ENCODE data around the gene HMGN4.
"Not testable (repeated sequence)": the region's sequence is repeated elsewhere in the genome, so short reads cannot be mapped to it uniquely, and the experiment has no call there.

The HMGN4 gene

DNA sequence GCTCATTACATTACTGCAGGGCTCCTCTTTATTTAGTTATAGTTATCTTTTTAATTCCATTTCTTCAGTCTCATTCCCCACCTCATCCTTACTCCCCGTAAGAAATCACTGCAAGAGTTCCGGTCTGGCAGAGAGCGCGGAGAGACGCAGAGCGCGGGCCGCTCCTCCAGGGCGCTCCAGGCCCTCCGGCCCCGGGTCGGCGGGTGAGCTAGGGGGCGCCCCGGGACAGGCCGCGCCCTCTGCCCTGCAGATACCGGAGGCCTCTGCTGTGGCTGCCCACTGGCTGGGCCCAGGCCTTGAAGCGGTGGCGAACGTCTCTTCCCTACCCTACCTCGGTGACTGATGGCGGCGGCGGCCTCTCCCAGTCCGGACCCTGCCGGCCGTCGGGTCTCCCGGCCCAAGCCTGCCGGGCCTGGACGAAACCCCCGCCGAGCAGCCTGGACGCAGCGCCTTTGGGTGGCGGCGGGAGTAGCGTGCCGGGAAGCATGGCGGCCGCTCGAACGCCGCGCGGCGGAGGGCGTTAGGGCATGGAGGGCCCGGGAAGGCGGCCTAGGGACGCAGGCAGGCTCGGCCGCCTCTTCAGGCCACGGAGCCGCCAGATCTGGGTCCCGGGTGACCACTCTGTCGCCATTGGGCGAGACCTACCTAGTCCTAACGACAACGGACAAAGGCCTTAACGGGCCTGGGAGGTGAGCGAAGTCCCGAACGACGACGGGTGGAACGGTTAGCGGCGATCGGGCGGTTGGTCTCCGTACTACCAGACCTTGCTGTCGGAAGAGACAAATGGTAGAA, 16.4 kb upstream of the HMGN4 start:
- H3K9me3 ChIP-seq (ENCODE audit: control insufficient read depth in 2 of 2, low read length in 2 of 2): no peaks in the 10 kb centered on the region
- peak overlapping the region; percentile 72 to 83 for H3K4me3 ChIP-seq (ENCODE audit: low read length in 2 of 2)
- no peaks in the 10 kb centered on the region for H3K27me3 ChIP-seq (ENCODE audit: control insufficient read depth in 2 of 2, insufficient read depth in 2 of 2, low read length in 2 of 2)
- H3K4me1 ChIP-seq (ENCODE audit: control insufficient read depth in 2 of 2, insufficient read depth in 2 of 2, low read length in 2 of 2): peaks cover 0 to 3% of the 10 kb centered on the region in 2 donors
- peak overlapping the region; percentile 63 to 92 for H3K9ac ChIP-seq (ENCODE audit: low read depth in 1 of 2, low read length in 2 of 2)
- H3K27ac ChIP-seq (ENCODE audit: low read depth in 2 of 2, low read length in 2 of 2): peak overlapping the region; percentile 90 to 96
- H3K36me3 ChIP-seq (ENCODE audit: control insufficient read depth in 2 of 2, insufficient read depth in 2 of 2, low read length in 2 of 2): no peaks in the 10 kb centered on the region

GRCh38 chr6:26522486-26523228, 15.5 kb upstream of the HMGN4 start:
- not testable (repeated sequence) for H3K4me1 ChIP-seq (ENCODE audit: control insufficient read depth in 2 of 2, insufficient read depth in 2 of 2, low read length in 2 of 2); H3K27me3 ChIP-seq (ENCODE audit: control insufficient read depth in 2 of 2, insufficient read depth in 2 of 2, low read length in 2 of 2); H3K9me3 ChIP-seq (ENCODE audit: control insufficient read depth in 2 of 2, low read length in 2 of 2); H3K36me3 ChIP-seq (ENCODE audit: control insufficient read depth in 2 of 2, insufficient read depth in 2 of 2, low read length in 2 of 2)
- Histone ChIP-seq H3K9ac (ENCODE audit: low read depth in 1 of 2, low read length in 2 of 2) (peak overlapping the region in 1 of 2 donors; percentile 92), H3K4me3 (ENCODE audit: low read length in 2 of 2) (peak overlapping the region; percentile 72 to 83), H3K27ac (ENCODE audit: low read depth in 2 of 2, low read length in 2 of 2) (peak overlapping the region in 1 of 2 donors; percentile 96)

DNA sequence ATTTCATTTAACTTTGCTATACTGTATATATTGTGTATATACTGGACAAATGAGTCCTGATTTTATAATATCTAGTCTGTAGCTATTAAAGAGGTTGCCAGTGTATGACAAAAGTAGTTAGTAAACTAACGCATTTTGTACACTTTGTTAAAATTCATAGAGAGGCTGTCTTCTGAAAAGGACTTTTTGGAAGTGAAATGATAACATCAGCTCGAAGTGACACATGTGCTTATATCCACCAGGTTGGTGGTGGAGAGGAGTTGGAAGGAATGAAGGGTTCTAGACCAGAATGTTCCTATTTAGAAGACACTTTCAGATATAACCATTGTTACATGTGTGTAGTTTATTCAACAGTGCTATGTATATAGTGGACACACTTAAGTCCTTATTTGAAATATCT, 13.9 kb upstream of the HMGN4 start:
- not testable (repeated sequence) for H3K9me3 ChIP-seq (ENCODE audit: control insufficient read depth in 2 of 2, low read length in 2 of 2); H3K4me3 ChIP-seq (ENCODE audit: low read length in 2 of 2); H3K4me1 ChIP-seq (ENCODE audit: control insufficient read depth in 2 of 2, insufficient read depth in 2 of 2, low read length in 2 of 2); H3K27me3 ChIP-seq (ENCODE audit: control insufficient read depth in 2 of 2, insufficient read depth in 2 of 2, low read length in 2 of 2); H3K36me3 ChIP-seq (ENCODE audit: control insufficient read depth in 2 of 2, insufficient read depth in 2 of 2, low read length in 2 of 2); H3K27ac ChIP-seq (ENCODE audit: low read depth in 2 of 2, low read length in 2 of 2); H3K9ac ChIP-seq (ENCODE audit: low read depth in 1 of 2, low read length in 2 of 2)

GRCh38 chr6:26524722-26525370, 13.3 kb upstream of the HMGN4 start:
- peaks cover 0 to 3% of the 10 kb centered on the region in 2 donors for H3K4me1 ChIP-seq (ENCODE audit: control insufficient read depth in 2 of 2, insufficient read depth in 2 of 2, low read length in 2 of 2)
- no peaks in the 10 kb centered on the region for H3K27me3 ChIP-seq (ENCODE audit: control insufficient read depth in 2 of 2, insufficient read depth in 2 of 2, low read length in 2 of 2)
- no peak overlapping the region for H3K27ac ChIP-seq (ENCODE audit: low read depth in 2 of 2, low read length in 2 of 2)
- no peaks in the 10 kb centered on the region for H3K9me3 ChIP-seq (ENCODE audit: control insufficient read depth in 2 of 2, low read length in 2 of 2)
- no peak overlapping the region for H3K9ac ChIP-seq (ENCODE audit: low read depth in 1 of 2, low read length in 2 of 2)
- H3K4me3 ChIP-seq (ENCODE audit: low read length in 2 of 2): no peak overlapping the region
- H3K36me3 ChIP-seq (ENCODE audit: control insufficient read depth in 2 of 2, insufficient read depth in 2 of 2, low read length in 2 of 2): no peaks in the 10 kb centered on the region

DNA sequence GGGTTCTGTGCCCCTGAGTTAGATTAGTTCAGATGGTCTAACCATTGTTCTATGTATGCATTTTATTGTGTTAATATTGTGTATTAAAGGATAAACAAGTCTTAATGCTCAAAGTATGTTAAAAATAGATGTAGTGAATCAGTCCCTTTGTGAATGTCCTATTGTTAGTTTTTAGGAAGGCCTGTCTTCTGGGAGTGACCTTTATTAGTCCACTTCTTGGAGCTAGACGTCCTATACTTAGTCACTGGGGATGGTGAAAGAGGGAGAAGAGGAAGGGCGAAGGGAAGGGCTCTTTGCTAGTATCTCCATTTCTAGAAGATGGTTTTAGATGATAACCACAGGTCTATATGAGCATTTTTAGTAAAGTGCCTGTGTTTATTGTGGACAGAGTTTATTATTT, 12.3 kb upstream of the HMGN4 start:
- Histone ChIP-seq H3K27me3 (ENCODE audit: control insufficient read depth in 2 of 2, insufficient read depth in 2 of 2, low read length in 2 of 2) (no peaks in the 10 kb centered on the region), H3K9me3 (ENCODE audit: control insufficient read depth in 2 of 2, low read length in 2 of 2) (no peaks in the 10 kb centered on the region), H3K27ac (ENCODE audit: low read depth in 2 of 2, low read length in 2 of 2) (no peak overlapping the region), H3K36me3 (ENCODE audit: control insufficient read depth in 2 of 2, insufficient read depth in 2 of 2, low read length in 2 of 2) (no peaks in the 10 kb centered on the region), H3K4me3 (ENCODE audit: low read length in 2 of 2) (no peak overlapping the region), H3K4me1 (ENCODE audit: control insufficient read depth in 2 of 2, insufficient read depth in 2 of 2, low read length in 2 of 2) (no peaks in the 10 kb centered on the region), H3K9ac (ENCODE audit: low read depth in 1 of 2, low read length in 2 of 2) (no peak overlapping the region)

GRCh38 chr6:26526928-26527327, 11.2 kb upstream of the HMGN4 start:
- Histone ChIP-seq H3K36me3 (ENCODE audit: control insufficient read depth in 2 of 2, insufficient read depth in 2 of 2, low read length in 2 of 2) (no peaks in the 10 kb centered on the region), H3K4me3 (ENCODE audit: low read length in 2 of 2) (no peak overlapping the region), H3K27me3 (ENCODE audit: control insufficient read depth in 2 of 2, insufficient read depth in 2 of 2, low read length in 2 of 2) (no peaks in the 10 kb centered on the region), H3K27ac (ENCODE audit: low read depth in 2 of 2, low read length in 2 of 2) (no peak overlapping the region), H3K9me3 (ENCODE audit: control insufficient read depth in 2 of 2, low read length in 2 of 2) (no peaks in the 10 kb centered on the region), H3K9ac (ENCODE audit: low read depth in 1 of 2, low read length in 2 of 2) (no peak overlapping the region), H3K4me1 (ENCODE audit: control insufficient read depth in 2 of 2, insufficient read depth in 2 of 2, low read length in 2 of 2) (no peaks in the 10 kb centered on the region)

GRCh38 chr6:26530203-26530602, 8.0 kb upstream of the HMGN4 start:
- no peak overlapping the region for H3K27ac ChIP-seq (ENCODE audit: low read depth in 2 of 2, low read length in 2 of 2)
- no peaks in the 10 kb centered on the region for H3K4me1 ChIP-seq (ENCODE audit: control insufficient read depth in 2 of 2, insufficient read depth in 2 of 2, low read length in 2 of 2)
- H3K4me3 ChIP-seq (ENCODE audit: low read length in 2 of 2): no peak overlapping the region
- no peaks in the 10 kb centered on the region for H3K36me3 ChIP-seq (ENCODE audit: control insufficient read depth in 2 of 2, insufficient read depth in 2 of 2, low read length in 2 of 2)
- H3K9ac ChIP-seq (ENCODE audit: low read depth in 1 of 2, low read length in 2 of 2): no peak overlapping the region
- H3K9me3 ChIP-seq (ENCODE audit: control insufficient read depth in 2 of 2, low read length in 2 of 2): no peaks in the 10 kb centered on the region
- no peaks in the 10 kb centered on the region for H3K27me3 ChIP-seq (ENCODE audit: control insufficient read depth in 2 of 2, insufficient read depth in 2 of 2, low read length in 2 of 2)

GRCh38 chr6:26531897-26532296, 6.3 kb upstream of the HMGN4 start:
- no peaks in the 10 kb centered on the region for H3K36me3 ChIP-seq (ENCODE audit: control insufficient read depth in 2 of 2, insufficient read depth in 2 of 2, low read length in 2 of 2)
- no peak overlapping the region for H3K4me3 ChIP-seq (ENCODE audit: low read length in 2 of 2)
- no peak overlapping the region for H3K9ac ChIP-seq (ENCODE audit: low read depth in 1 of 2, low read length in 2 of 2)
- no peaks in the 10 kb centered on the region for H3K27me3 ChIP-seq (ENCODE audit: control insufficient read depth in 2 of 2, insufficient read depth in 2 of 2, low read length in 2 of 2)
- H3K27ac ChIP-seq (ENCODE audit: low read depth in 2 of 2, low read length in 2 of 2): peak overlapping the region in 1 of 2 donors; percentile 39
- H3K9me3 ChIP-seq (ENCODE audit: control insufficient read depth in 2 of 2, low read length in 2 of 2): no peaks in the 10 kb centered on the region
- H3K4me1 ChIP-seq (ENCODE audit: control insufficient read depth in 2 of 2, insufficient read depth in 2 of 2, low read length in 2 of 2): peaks cover 5 to 6% of the 10 kb centered on the region in 2 donors

- H3K36me3 ChIP-seq (ENCODE audit: control insufficient read depth in 2 of 2, insufficient read depth in 2 of 2, low read length in 2 of 2): no peaks in the 10 kb centered on the region
- H3K27ac ChIP-seq (ENCODE audit: low read depth in 2 of 2, low read length in 2 of 2): peak overlapping the region; percentile 72 to 84
- no peaks in the 10 kb centered on the region for H3K27me3 ChIP-seq (ENCODE audit: control insufficient read depth in 2 of 2, insufficient read depth in 2 of 2, low read length in 2 of 2)
- H3K9ac ChIP-seq (ENCODE audit: low read depth in 1 of 2, low read length in 2 of 2): peak overlapping the region; percentile 70 to 82
- peaks cover 7 to 9% of the 10 kb centered on the region in 2 donors for H3K4me1 ChIP-seq (ENCODE audit: control insufficient read depth in 2 of 2, insufficient read depth in 2 of 2, low read length in 2 of 2)
- H3K9me3 ChIP-seq (ENCODE audit: control insufficient read depth in 2 of 2, low read length in 2 of 2): no peaks in the 10 kb centered on the region
- H3K4me3 ChIP-seq (ENCODE audit: low read length in 2 of 2): peak overlapping the region; percentile 73 to 89
Observed at GRCh38 chr6:26532699-26533531, 5.3 kb upstream of the HMGN4 start.

Data from mucosa of rectum (tissue), 2 donors.